NCI-H82 treated with DMSO at 0.1 percent for 48 hours (cell line): Measurements from ENCODE around the gene CD6.

Experiments used
- DNase-seq: peaks from one replicate; lab custom pipeline; 2025; ENCODE audit not compliant: unreplicated experiment; lab: John Stamatoyannopoulos, UW

The CD6 gene

GRCh38 chr11:61026121-61027031, 54.9 kb downstream of the CD6 start:
- no peak for DNase-seq

GRCh38 chr11:61027141-61027840, 55.8 kb downstream of the CD6 start:
- no peak for DNase-seq

GRCh38 chr11:61028135-61028729, 56.8 kb downstream of the CD6 start:
- no peak for DNase-seq

GRCh38 chr11:61032824-61033223, 61.3 kb downstream of the CD6 start:
- DNase-seq, result no peak

- DNase-seq, result no peak
Measured at GRCh38 chr11:61033417-61033816, 61.9 kb downstream of the CD6 start.

- no peak for DNase-seq
Measured at GRCh38 chr11:61034111-61034510, 62.6 kb downstream of the CD6 start.

- no peak for DNase-seq
Measured at GRCh38 chr11:61034704-61035525, 63.4 kb downstream of the CD6 start.

GRCh38 chr11:61035526-61035835, 64.0 kb downstream of the CD6 start:
- DNase-seq, result no peak

GRCh38 chr11:61037441-61038093, 66.1 kb downstream of the CD6 start:
- no peak for DNase-seq

GRCh38 chr11:61039916-61040315, 68.4 kb downstream of the CD6 start:
- no peak for DNase-seq

GRCh38 chr11:61041755-61042518, 70.5 kb downstream of the CD6 start:
- DNase-seq, result no peak

- DNase-seq, result no peak
Measured at GRCh38 chr11:61042537-61042936, 71.1 kb downstream of the CD6 start.

GRCh38 chr11:61042961-61043540, 71.6 kb downstream of the CD6 start:
- no peak for DNase-seq

- DNase-seq, result no peak
Measured at GRCh38 chr11:61045271-61045670, 73.8 kb downstream of the CD6 start.

- DNase-seq, result no peak
Measured at GRCh38 chr11:61046833-61047232, 75.4 kb downstream of the CD6 start.

- no peak for DNase-seq
Measured at GRCh38 chr11:61048368-61049062, 77.0 kb downstream of the CD6 start.

GRCh38 chr11:61049063-61049377, 77.5 kb downstream of the CD6 start:
- no peak for DNase-seq

- DNase-seq, result no peak
Measured at GRCh38 chr11:61049859-61050258, 78.4 kb downstream of the CD6 start.
